Globus pallidus (tissue), 1 donor: ENCODE measurements around the gene ORM1.

Experiments
- DNase-seq: peaks from one replicate; pipeline ENCODE4 v3.0.0-alpha.2; 2015; ENCODE audit warnings: low spot score

Gene ORM1

GRCh38 chr9:114366334-114367128 is 43.6 kb downstream of the ORM1 start:
- DNase-seq, result no peak

DNA sequence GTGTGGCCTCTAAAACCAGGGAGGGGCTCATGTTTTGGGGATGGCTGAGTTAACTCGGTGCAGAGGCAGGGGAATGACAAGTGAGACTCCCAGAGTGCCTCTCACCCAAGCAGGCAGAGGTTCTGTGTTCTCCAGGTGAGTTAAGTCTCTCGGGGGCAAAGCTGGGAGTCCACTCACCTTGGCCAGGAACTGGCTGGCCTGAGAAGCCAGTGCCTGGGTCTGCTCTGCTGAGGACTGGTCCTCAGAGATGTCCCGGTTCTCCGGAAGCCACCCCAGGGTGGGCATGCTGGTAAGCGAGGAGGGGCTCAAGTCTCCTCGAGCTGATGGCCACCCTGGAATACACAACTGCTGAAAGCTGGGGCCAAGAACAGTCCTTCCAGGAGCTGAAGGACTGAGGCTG is 44.5 kb downstream of the ORM1 start:
- DNase-seq, result no peak

GRCh38 chr9:114367772-114368569 is 45.1 kb downstream of the ORM1 start:
- DNase-seq, result no peak

DNA sequence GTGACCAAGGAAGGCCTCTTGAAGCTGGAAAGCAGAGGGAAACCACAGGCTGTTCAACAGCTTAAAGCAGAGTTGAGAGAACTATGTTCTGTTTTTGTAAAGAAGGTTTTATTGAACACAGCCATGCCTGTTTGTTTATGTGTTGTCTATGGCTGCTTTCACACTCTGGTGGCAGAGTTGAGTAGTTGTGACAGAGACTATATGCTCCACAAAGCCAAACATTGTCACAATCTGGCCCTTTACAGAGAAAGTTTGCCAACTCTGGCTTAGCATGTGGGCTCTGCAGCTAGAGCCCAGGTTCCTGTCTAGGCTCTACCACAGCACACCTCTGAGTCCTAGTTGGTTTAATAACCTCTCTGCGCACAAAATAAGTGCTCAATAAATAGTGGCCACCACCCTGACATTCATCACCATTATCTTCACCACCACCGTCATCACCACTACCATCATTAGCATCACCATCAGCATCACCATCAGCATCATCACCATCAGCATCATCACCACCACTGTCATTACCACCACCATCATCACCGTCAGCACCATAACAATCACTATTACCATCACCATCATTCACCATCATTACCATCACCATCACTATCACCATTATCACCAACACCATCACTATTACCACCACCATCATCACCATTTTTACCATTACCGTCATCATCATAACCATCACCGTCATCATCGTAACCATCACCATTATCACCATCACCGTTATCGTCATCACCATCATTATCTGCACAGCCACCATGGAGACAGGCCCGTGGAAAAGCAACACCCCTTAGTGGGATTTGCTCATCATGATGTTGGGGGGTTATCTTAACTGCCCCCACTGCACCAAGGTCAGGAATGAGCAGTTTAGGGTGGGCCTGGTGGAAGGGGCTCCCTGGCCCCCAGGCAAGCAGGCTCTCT is 46.6 kb downstream of the ORM1 start:
- no peak for DNase-seq

- no peak for DNase-seq
Observed at GRCh38 chr9:114370251-114370967, 47.5 kb downstream of the ORM1 start.

- peak; percentile 94 for DNase-seq
Observed at GRCh38 chr9:114370968-114371320, 48.0 kb downstream of the ORM1 start.

DNA sequence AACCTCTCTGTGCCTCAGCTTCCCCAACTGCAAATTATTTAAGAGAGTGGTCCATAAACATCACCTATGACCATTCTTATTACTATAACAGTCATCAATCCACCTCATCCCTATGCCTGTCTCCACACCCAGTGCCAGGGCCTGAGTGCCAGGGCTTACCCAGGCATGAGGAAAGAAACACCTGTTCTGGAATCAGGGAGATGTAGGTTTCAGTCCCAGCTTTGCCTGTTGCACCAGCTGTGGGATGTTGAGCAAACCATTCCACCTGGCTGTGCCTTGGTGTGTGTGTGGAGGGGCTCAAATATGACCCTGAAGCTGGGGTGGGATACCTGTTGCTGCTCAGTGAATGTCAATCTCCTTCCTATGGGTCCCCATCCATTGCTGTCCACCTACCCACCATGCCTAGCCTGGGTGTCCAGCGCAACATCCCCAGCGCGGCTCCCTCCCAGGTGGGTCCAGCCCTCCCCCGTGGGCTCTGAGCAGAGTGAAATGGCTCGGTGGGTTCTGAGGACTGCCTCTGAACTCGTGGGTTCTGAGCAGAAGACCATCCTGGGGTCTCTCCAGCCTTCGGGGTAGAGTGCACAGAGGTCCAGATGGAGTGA is 48.5 kb downstream of the ORM1 start:
- no peak for DNase-seq

- no peak for DNase-seq
Observed at GRCh38 chr9:114371973-114372917, 49.3 kb downstream of the ORM1 start.

GRCh38 chr9:114372921-114373448 is 50.1 kb downstream of the ORM1 start:
- peak; percentile 65 for DNase-seq

DNA sequence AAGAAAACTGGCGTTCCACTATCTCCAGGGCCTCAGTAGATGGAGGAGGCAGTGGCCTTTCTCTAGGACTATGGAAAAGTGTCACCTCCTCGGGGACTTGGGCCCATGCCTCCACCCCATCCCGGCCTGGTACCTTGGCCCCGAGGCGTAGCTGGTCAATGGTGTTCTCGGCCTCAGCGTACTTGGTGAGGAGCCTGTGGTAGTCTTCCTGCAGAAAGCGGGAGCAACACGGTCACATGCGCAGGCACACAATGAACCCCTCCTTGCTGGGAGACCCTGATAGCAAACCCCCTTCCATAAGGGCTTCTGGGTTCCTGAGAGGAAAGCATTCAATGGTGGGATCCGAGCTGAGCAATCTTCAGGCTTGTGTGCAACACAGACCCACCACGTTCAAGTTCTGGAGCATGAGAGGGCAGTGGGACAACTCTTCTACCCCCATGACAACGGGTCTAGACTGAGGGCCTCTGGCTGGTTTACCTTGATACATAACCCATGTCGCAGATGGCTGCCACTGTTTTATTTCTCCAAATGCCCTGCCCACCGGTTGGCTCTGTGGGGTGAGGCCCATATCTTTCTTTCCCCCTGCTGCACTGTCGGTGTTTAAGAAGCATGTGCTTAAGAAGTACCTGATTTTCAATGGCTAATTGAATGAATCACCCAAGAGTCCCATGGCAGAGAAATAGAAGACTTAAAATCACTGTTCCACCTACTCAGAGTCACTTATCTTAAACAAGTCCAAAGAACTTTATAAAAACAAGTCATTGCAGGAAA is 51.2 kb downstream of the ORM1 start:
- no peak for DNase-seq

GRCh38 chr9:114374936-114375335 is 52.0 kb downstream of the ORM1 start:
- no peak for DNase-seq

DNA sequence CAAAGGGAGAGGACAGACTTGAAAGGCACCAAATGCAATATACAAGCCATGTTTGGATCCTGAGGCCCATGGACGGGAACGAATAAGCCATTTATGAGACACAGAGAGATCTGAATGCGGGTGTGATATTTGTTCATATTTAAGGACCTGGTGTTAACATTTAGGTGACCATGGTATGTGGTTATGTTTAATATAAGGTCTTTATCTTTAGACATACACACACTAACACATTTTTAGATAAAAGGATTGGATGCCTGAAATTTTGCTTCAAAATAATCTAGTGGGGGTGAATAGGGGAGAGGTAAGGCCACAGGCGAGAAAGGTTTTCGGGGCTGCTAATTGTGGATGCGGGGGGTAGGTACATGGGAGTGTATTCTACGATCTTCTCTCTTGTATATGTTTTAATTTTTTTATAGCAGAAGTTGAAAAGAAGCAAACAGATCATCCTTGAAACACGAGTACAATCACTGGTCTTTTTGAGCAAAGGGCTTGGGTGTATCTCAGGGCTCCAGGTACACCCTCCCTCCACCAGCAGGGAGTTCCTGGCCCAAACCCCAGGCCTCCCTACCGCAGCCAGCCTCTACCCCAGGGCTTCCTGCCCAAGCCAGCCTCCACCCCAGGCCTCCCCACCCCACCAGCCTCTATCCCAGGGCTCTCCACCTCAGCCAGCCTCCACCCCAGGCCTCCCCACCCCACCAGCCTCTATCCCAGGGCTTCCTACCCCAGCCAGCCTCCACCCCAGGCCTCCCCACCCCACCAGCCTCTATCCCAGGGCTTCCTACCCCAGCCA is 52.7 kb downstream of the ORM1 start:
- no peak for DNase-seq
